HepG2 (cell line): ENCODE results near the gene AFG1L. TPM values are rescaled to one million over a fixed set of nuclear protein-coding genes. Genes with fewer than 3 reads are reported as not detected.

Experiments
- AFF4 ChIP-seq: sonication (generic); formaldehyde crosslinking; IDR thresholded peaks from 2 replicates; pipeline ENCODE4 v1.4.0; 2020; ENCODE audit warnings: missing genetic modification reagents
- ATF7-NPFF ChIP-seq: sonication (generic); formaldehyde crosslinking; IDR thresholded peaks from 2 replicates; pipeline ENCODE4 v1.8.1; 2023; ENCODE audit warnings: mild to moderate bottlenecking, low read depth, missing genetic modification reagents, moderate library complexity
- CEBPB ChIP-seq: IDR thresholded peaks from 2 replicates; pipeline ENCODE4 v1.6.1; 2011; ENCODE audit warnings: low read depth, low read length, improper control_type of control experiment, borderline replicate concordance
- DRAP1 ChIP-seq: IDR thresholded peaks from 2 replicates; pipeline ENCODE4 v1.6.1; 2016; ENCODE audit warnings: missing genetic modification reagents, missing compliant biosample characterization
- FOXA1 ChIP-seq, 2 experiments: fragments of 450-650 bp in 1 of 2; sonication (generic) in 1 of 2; formaldehyde crosslinking in 1 of 2; IDR thresholded peaks; 2 replicates each; pipeline versions ENCODE4 v1.4.0 to v1.6.1; 2016 to 2020; ENCODE audit warnings: missing genetic modification reagents in 1 of 2
- IKZF4 ChIP-seq: sonication (generic); formaldehyde crosslinking; IDR thresholded peaks from 2 replicates; pipeline ENCODE4 v1.5.1; 2020; ENCODE audit warnings: borderline replicate concordance, mild to moderate bottlenecking, low read depth, missing genetic modification reagents; ENCODE audit errors: not compliant biosample characterization
- MNT ChIP-seq: fragments of 450-650 bp; IDR thresholded peaks from 2 replicates; pipeline ENCODE4 v1.6.1; 2016
- RCOR2 ChIP-seq: IDR thresholded peaks from 2 replicates; pipeline ENCODE4 v1.6.1; 2016; ENCODE audit warnings: missing biosample characterization, missing genetic modification reagents
- REST ChIP-seq, 2 experiments: IDR thresholded peaks; 2 replicates each; pipeline ENCODE4 v1.6.1; 2011 to 2012; ENCODE audit warnings: low read length in 2 of 2, borderline replicate concordance in 1 of 2, low read depth in 1 of 2, mild to moderate bottlenecking in 1 of 2, moderate library complexity in 1 of 2
- SMC3 ChIP-seq: IDR thresholded peaks from 2 replicates; pipeline ENCODE4 v1.6.1; 2011; ENCODE audit warnings: low read length, improper control_type of control experiment
- SMYD3 ChIP-seq: sonication (generic); formaldehyde crosslinking; IDR thresholded peaks from 2 replicates; pipeline ENCODE4 v1.8.1; 2023; ENCODE audit warnings: mild to moderate bottlenecking, missing genetic modification reagents
- TAF15 ChIP-seq: fragments of 200-400 bp; formaldehyde crosslinking; IDR thresholded peaks from one replicate; pipeline ENCODE4 v1.6.1; 2018; ENCODE audit warnings: mild to moderate bottlenecking, low read depth, low read length; ENCODE audit not compliant: poor library complexity, severe bottlenecking
- TBX2 ChIP-seq: sonication (generic); formaldehyde crosslinking; IDR thresholded peaks from 2 replicates; pipeline ENCODE4 v1.5.0; 2020; ENCODE audit warnings: missing genetic modification reagents, mild to moderate bottlenecking, borderline replicate concordance
- THAP11 ChIP-seq: IDR thresholded peaks from 2 replicates; pipeline ENCODE4 v1.6.1; 2016; ENCODE audit warnings: missing biosample characterization, missing genetic modification reagents
- WIZ ChIP-seq: sonication (generic); formaldehyde crosslinking; IDR thresholded peaks from 2 replicates; pipeline ENCODE4 v1.5.1; 2020; ENCODE audit warnings: mild to moderate bottlenecking, missing genetic modification reagents
- ZNF615 ChIP-seq: sonication (generic); formaldehyde crosslinking; IDR thresholded peaks from 2 replicates; pipeline ENCODE4 v1.5.0; 2020; ENCODE audit warnings: mild to moderate bottlenecking, missing genetic modification reagents, borderline replicate concordance
- ZNF629 ChIP-seq: sonication (generic); formaldehyde crosslinking; conservative IDR thresholded peaks from 2 replicates; pipeline ENCODE4 v1.5.0; 2020; ENCODE audit warnings: missing genetic modification reagents
- ZNF766 ChIP-seq: sonication (generic); formaldehyde crosslinking; IDR thresholded peaks from 2 replicates; pipeline ENCODE4 v1.5.0; 2020; ENCODE audit warnings: missing genetic modification reagents, borderline replicate concordance
- ZSCAN21 ChIP-seq: sonication (generic); formaldehyde crosslinking; IDR thresholded peaks from 2 replicates; pipeline ENCODE4 v1.8.0; 2022; ENCODE audit warnings: mild to moderate bottlenecking, missing genetic modification reagents, moderate library complexity, borderline replicate concordance
- polyA plus RNA-seq, 8 experiments: library from polyadenylated mRNA; depleted of rRNA in 3 of 8; stranded (reverse) in 7 of 8; unstranded in 1 of 8; fragments of >200 nt; fragmentation: Illumina TruSeq in 4 of 8; extraction: Trizol in 4 of 8; gene quantifications; 2 replicates each; pipeline versions ENCODE4 v1.2.1 to v1.2.3, GENCODE V29; 2011 to 2016; ENCODE audit warnings: low read depth in 4 of 8, missing spikeins in 1 of 8, mixed read lengths in 1 of 8; ENCODE audit not compliant: insufficient read depth in 1 of 8
- total RNA-seq, 5 experiments: library from RNA; depleted of rRNA; stranded (reverse); fragments of >200 nt; fragmentation: Illumina TruSeq; extraction: Trizol; gene quantifications; 2 replicates each; pipeline ENCODE4 v1.2.3, GENCODE V29; 2016; ENCODE audit warnings: low read depth in 1 of 5

Gene AFG1L
- total and polyA plus RNA-seq, 2 of the 13 experiments (the other 11 are each of a cell fraction or from before 2014, with no cell fraction given): 3.1 to 14.0 TPM

- TF ChIP-seq THAP11 (peak; percentile 59; the same call in 1 of the 2 replicates), TAF15 (no peak), CEBPB (no peak), REST (IDR thresholded peaks at IDR 0.05; ENCODE audit: borderline replicate concordance in 1 of 2, low read depth in 1 of 2, low read length in 2 of 2) (no peak; a peak in 1 of 4 replicates), DRAP1 (peak; percentile 88), ZNF629 (CRISPR knock-in tag) (no peak), ZNF766 (no peak), ATF7-NPFF (CRISPR knock-in tag) (no peak), TBX2 (CRISPR knock-in tag) (peak; percentile 52; the same call in 1 of the 2 replicates), SMYD3 (CRISPR knock-in tag) (no peak), ZNF615 (CRISPR knock-in tag) (no peak), RCOR2 (CRISPR knock-in tag) (no peak), ZSCAN21 (CRISPR knock-in tag) (no peak), AFF4 (no peak), SMC3 (no peak), IKZF4 (no peak), WIZ (no peak), FOXA1 (IDR thresholded peaks at IDR 0.05) (no peak), FOXA1 (CRISPR knock-in tag; IDR thresholded peaks at IDR 0.05) (no peak), MNT (no peak)
Measured at GRCh38 chr6:108559097-108559883, 264.4 kb downstream of the AFG1L start (continued).
